HG03558 (cell line): Measurements from ENCODE around the gene TOP2A.

Source experiments
- ATAC-seq: cut with Tn5 transposase; IDR thresholded peaks from one replicate; pipeline ENCODE4 v1.9.1; 2021; ENCODE audit warnings: moderate number of reproducible peaks; ENCODE audit not compliant: unreplicated experiment; ENCODE audit errors: extremely low read depth

Gene TOP2A

DNA sequence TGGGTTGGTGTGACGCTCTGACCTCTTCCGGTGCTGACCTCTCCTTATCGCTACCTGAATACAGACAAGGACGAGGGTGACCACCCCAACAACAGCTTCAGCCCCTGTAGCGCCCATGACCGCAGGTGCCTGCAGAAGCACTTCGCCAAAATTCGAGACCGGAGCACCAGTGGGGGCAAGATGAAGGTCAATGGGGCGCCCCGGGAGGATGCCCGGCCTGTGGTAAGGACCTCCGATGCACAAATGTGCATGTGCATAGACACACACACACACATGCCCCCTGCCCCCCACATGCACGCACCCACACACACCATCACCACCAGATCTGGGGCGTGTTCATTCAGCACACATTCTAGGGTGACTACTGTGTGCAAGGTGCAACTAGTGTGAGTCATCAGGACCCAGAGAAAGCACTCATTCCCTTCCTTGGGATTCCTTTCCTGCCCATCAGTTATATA lies 35.3 kb upstream of the TOP2A start:
- no peak for ATAC-seq

DNA sequence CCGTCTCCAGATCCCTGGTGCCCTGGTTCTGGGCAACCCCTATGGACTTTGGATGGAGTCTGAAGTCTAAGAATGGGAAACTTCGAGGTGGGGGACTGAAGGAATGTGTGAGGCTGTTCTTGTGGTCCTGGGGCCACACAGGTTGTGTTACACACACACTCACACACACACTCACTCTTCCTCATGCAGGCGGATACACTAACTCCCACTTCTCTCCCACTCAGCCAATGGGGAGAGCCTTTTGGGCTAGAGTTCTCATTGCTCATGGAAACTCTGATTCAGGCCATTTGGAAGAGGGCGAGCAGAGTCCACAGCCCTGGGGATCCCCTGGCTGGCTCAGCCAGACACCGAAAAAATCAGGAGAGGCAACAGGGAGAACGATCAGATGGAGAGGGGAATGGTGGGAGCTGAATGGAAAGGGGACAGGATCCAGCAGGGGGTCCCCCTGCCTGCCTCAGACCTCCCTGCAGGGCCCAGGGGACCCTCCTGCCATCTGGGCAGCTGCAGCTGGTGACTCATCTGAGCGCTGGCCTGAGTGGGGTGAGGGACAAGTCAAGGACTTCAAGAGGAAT lies 34.6 kb upstream of the TOP2A start:
- ATAC-seq = no peak

DNA sequence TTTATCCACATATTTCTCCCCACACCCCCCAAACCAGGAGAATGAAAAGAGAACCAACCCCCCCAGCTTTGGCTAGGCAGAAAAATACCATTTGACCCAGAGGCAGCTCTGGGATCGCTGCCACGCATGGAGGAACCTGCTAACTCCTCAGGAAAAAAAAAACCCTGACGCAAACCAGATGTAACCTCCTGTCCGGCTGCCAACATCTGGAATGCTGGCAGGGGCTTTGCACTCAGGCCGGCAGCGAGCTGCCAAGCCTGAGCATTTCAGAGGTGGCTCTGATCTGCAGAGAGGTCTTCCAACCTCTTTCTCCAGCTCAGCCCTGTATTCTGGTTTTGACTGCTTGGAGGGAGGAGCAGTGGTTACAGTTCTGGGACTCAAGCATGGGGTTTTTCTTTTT lies 33.7 kb upstream of the TOP2A start:
- ATAC-seq = no peak

GRCh38 chr17:40450175-40450574 lies 32.5 kb upstream of the TOP2A start:
- ATAC-seq = no peak

- ATAC-seq = no peak
These were observed 31.1 kb upstream of the TOP2A start for GRCh38 chr17:40448639-40449261.

DNA sequence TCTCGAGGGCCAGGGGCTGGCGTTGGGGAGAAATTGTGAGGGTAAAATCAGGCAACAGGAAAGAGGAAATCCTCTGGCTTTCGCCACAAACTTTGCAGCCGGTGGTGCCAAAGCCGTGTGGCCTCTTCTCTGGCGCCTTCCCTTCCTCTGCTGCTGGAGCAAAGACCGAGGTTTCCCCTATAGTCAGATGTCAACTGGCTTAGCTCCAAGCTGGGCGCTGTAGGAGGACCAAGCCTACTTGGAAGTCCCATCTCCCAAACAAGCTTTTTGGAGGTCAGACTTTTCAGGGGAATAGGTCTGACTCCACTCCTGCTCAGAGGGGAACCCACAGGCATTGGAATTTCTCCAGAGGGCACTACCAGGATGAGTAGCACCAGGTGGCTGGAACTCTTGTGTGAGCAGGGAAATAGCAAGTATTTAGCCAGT lies 30.5 kb upstream of the TOP2A start:
- no peak for ATAC-seq

- ATAC-seq = no peak
These were observed 30.1 kb upstream of the TOP2A start for GRCh38 chr17:40447806-40448205.

GRCh38 chr17:40447148-40447644 lies 29.5 kb upstream of the TOP2A start:
- ATAC-seq = no peak

DNA sequence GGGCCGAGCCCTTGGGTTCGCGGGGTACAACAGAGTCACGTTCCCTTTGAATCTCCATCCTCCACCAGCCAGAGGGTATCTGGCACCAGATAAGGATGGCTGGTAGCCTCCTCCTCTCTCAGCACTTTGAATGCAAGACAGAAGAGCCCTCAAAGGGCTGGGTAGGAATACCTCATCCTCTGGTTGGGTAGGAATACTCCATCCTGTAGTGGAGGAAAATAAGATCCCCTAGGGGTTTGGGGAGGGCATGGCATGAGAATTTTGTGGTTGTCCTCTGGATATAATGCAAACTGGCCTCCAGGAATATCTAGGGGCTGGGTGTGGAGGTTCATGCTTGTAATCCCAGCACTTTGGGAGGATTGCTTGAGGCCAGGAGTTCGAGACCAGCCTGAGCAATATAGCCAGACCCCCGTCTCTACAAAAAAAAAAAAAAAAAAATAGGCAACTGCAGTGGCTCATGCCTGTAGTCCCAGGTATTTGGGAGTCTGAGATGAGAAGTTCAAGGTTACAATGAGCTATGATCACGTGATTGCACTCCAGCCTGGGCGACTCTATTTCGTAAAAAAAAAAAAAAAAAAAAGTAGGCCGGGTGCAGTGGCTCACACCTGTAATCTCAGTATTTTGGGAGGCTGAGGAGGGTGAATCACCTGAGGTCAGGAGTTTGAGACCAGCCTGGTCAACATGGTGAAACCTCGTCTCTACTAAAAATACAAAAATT lies 28.2 kb upstream of the TOP2A start:
- ATAC-seq = no peak

DNA sequence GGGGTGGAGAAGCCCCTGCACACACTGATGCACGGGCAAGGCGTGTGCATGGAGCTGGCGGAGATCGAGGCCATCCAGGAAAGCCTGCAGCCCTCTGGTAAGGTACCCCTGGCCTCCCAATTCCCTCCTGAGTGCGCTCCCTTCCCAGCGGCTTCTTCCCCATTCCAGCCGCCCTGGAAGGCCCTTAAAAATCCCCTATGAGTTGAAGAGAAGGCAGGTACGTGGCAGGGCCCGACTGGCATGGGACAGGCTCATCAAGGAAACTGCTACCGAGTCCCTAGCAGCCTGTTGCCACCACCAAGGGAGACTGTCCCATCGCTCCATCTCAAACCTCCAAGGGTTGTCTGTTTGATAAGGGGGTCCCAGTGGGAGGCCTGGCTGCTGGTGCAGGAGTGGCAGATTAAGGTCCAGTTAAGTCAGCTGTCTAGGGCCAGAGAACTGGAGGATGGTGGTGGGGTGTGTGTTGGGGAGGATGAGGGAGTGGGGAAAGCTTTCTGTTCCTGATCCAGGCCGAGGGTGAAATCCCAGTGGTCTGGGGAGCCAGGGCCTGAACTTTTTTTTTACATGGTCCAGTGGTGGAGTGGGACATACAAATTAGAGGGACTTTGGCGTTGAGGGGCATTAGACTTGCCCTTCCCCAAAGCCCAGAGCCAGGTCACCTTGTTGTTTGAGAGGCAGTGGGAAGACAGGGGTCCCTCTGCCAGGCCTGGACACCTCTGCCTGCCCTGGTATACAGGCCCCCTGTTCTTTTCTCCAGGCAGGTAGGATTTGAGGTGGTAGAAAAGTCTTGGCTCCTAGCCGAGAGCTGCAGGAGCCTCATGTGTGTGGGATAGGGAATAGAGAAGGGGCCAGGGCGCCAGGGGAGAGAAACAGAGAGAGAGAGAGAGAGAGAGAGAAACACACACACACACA lies 26.5 kb upstream of the TOP2A start:
- ATAC-seq = no peak

DNA sequence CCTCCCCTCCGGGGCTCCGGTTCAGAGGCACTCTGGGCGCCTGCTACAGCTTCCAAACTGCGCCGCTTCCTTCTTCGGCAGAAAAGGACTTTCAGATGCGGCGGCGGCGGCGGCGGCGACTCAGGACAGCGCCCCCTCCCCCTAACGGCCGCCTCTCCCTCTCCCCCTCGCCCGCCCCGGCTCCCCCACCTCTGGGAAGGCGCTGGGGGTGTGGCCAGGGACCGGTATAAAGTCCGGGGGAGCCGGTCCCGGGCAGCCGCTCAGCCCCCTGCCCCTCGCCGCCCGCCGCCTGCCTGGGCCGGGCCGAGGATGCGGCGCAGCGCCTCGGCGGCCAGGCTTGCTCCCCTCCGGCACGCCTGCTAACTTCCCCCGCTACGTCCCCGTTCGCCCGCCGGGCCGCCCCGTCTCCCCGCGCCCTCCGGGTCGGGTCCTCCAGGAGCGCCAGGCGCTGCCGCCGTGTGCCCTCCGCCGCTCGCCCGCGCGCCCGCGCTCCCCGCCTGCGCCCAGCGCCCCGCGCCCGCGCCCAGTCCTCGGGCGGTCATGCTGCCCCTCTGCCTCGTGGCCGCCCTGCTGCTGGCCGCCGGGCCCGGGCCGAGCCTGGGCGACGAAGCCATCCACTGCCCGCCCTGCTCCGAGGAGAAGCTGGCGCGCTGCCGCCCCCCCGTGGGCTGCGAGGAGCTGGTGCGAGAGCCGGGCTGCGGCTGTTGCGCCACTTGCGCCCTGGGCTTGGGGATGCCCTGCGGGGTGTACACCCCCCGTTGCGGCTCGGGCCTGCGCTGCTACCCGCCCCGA lies 25.7 kb upstream of the TOP2A start, which contains the start of gene IGFBP4:
Gene IGFBP4, plus strand, starts transcription at position 255 of the 792 bp plus-strand sequence. Its CDS starts 286 bp downstream, at position 541.
- ATAC-seq = no peak

DNA sequence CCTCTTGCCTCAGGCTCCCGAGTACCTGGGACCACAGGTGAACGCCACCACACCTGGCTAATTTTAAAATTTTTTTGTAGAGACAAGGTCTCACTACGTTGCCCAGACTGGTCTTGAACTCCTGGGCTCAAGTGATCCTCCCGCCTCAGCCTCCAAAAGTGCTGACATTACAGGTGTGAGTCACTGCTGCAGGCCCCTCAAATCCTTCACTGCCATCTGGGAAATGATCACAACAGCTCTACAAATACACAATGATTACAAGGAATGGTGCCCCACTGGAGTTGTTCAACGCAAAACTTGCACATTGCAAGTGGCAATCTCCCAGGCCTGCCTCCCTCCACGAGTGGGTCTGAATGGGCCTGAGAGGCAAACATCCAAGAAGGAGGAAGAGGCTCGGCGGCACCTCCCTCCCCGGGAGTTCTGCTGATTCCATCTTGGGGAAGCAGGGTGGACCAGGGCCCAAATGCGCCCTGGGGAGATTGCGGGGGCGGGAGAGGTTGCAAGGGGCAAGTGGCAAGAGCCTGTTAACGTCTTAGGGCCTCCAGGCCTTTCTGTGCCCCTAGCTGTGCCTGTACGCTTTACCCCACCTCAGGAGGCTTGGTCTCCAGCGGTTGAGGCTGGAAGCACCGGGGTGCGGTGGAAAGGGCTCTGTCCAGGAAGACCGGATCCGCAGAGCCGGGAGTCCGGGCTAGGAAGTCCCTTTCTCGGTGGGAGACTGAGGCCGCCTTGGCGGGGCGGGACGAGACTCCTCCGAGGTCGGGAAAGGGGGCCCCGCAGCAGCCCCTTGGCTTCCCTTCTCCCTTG lies 24.9 kb upstream of the TOP2A start:
- ATAC-seq = no peak

DNA sequence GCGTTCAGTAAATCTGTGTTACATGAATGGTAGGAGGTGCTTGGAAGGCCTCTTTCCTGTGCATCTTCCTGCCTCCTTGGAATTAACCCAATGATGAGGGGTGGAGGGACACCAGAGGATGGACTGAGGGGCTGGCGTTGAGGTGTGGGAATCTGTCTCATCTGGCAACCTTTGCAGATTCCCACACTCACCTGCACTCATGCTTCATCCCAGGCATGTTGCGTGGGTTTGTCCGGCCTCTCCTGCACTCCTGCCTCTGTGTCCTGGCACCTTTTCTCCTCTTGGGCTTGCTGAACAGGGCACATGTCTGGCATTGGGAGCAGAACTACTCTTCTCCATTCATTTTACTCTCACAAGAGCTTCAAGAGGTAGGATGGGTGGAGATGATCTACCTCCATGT lies 22.5 kb upstream of the TOP2A start:
- ATAC-seq = no peak

DNA sequence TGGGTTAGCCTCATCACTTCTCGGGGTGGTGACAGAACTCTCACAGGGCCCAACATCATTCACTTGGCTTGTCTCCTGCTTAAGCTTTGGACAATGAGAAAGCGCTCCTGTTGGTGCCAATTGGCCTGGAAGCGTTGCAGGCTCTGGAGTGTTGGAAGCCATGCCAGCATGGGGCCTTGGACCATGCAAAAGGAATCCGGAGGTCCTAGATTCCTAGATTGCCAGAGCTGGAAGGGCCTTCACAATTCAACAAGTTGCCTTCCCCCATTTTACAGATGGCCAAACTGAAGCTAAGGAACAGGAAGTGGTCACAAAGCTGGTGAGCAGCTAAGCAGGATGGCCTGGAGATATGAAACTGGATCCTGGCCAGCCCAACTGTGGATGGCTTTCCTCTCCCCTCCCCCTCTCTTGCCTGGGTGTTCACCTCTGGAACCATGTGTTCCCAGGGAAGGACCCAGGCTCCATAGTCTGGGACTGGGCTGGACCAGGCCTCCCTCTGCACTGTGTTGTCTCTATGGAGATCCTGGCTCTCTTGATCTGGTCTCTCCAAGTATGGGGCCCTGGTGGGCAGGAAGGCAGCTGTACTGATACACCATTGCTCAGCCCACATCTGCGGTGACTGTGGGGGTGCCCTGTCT lies 19.5 kb upstream of the TOP2A start:
- no peak for ATAC-seq

DNA sequence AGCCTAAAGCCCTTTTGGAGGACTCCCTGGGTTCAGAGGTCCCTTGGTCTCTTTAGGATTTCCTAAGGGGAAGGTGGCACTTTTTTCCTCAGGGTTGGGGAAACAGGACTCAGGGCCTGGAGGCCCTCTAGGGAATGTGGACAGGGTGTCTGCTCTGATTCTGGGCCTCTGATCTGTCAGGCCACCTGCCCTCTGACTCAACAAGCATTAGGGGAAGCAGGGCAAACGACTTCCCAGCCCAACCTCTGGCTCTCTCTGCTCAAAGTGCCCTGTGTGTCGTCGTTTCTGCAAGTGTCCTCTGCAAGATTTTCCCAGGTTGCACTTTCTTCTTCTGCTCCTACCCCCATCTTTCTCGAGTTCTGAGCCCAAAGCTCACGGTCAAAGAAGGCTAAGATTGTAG lies 18.9 kb upstream of the TOP2A start:
- no peak for ATAC-seq

DNA sequence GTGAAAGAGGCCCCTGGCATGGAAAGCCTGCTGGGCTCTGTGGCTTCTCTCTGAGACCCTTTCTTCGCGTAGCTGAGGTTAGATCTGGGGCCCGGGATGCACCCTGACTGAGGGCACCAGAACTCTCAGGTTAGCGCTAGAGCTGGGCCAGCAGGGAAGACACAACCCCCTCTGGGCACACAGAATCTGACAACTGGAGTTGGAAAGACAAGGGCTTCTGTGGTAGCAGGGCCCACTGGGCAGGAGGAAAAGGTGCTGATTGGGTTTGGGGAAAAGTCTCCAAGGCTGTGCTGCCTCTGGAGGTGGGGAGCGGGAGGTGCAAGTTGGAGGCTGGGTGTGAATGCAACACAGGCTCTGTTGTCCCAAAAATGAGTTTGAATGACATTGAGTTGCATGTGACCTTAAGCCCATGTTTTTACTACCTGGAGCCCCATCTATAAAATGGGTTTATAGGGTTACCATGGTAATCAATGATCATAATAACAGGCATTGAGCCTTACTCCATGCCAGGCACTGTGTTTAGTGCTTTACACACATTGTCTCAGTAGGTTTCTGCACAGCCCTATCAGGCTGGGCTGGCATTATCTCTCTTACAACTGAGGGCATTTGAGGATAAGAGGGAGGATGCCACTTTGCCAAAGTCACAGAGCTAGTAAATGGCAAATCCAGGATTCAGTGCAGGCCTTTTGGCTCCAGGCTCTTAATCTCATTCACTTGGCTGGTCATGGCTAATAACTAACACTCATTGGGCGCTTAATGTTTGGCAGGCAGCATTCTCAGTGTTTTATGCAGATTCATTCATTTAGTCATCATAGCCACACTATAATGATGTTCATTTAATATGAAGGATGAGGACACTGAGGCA lies 16.1 kb upstream of the TOP2A start:
- no peak for ATAC-seq

DNA sequence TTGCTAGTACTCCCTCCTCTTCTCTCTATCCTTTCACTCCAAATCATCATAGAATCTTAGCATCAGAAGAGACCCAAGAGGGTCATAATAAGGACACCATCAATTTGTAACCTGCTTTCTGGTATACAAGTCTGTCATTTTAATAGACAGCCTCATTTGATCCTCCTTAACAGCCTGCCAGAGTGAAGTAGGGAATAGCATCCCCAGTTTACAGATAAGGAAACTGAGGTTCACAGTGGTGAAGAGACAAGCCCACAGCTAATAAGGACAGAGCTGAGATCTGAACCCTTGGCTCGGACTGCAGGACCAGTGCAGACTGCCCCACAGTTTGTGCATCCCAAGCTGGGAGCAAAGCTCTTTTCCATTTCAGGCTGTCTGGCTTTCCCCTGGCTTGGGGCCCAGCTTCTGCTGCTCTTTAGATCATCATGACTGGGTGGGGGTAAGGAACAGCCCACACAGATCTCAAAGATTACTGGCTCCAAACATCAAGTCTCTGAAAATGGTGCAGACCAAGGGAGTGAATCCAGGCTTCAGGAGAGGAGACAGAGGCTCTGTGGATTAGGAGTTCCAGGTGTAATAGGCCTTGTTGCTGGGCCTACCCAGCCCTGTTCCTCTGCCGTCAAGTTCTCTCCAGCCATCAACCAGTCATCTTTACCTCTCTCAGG lies 15.3 kb upstream of the TOP2A start:
- no peak for ATAC-seq
